EL (cell line): ENCODE data around the gene ODAD4.

Source experiments
- DNase-seq: peaks from one replicate; pipeline ENCODE4 v3.0.0-alpha.2; 2016

Gene ODAD4

DNA sequence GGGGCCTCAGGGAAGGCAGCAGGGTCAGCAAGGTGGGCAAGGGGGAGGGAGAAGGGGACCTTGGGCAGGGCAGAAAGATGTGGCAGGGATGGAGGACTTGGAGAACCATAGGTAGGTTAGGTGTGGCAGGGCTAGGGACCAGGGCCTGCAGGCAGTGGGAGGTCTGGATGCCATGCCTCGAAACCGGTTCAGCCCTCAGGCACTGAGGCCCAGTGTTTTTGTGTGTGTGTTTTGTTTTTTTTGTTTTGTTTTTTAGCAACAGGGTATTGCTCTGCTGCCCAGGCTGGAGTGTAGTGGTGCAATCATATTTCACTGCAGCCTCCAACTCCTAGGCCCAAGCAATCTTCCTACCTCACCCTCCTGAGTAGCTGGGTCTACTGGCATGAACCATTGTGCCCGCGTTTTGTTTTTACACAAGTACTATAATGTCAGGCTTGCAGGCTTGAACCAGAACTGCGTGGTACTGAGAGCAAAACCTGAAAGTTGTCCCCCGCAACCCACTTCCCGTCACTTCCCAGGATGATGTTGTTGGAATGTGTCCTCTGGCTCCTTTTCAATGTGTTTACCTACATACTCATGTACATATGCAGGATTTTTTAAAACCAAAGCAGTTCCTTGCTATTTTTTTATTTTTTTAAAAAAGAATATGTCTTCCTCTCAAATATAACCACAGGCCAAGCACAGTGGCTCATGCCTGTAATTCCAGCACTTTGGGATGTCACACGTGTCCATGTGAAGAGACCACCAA, 12.4 kb downstream of the ODAD4 start:
- no peak for DNase-seq

DNA sequence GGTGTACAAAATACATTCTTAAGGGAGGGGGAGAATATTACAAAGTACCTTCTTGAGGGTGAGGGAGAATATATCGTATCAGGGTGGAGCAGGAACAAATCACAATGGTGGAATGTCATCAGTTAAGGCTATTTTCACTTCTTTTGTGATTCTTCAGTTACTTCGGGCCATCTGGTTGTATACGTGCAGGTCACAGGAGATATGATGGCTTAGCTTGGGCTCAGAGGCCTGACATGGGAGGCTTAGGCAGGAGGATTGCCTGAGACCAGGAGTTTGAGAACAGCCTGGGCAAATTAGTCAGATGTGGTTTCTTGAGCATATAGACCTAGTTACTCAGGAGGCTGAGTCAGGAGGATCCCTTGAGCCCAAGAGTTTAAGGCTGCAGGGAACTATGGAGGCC, 13.1 kb downstream of the ODAD4 start:
- DNase-seq, result no peak

DNA sequence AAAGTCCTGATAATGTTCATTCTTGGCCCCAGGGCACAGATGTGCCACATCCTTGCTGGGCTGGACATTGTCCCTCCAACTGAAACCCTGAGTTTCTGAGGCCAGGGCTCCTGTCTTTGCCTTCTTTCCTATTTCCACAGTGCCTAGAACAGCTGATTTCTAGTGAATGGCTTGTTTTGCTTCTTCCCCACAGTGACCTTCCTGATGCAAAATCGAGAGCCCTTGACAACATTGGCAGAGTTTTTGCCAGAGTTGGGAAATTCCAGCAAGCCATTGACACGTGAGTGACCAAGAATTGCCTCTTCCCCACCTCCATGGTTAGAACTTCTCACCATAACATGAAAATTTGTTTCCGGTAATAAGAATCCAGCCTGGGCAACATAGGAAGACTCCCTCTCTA, 14.5 kb downstream of the ODAD4 start:
- no peak for DNase-seq

DNA sequence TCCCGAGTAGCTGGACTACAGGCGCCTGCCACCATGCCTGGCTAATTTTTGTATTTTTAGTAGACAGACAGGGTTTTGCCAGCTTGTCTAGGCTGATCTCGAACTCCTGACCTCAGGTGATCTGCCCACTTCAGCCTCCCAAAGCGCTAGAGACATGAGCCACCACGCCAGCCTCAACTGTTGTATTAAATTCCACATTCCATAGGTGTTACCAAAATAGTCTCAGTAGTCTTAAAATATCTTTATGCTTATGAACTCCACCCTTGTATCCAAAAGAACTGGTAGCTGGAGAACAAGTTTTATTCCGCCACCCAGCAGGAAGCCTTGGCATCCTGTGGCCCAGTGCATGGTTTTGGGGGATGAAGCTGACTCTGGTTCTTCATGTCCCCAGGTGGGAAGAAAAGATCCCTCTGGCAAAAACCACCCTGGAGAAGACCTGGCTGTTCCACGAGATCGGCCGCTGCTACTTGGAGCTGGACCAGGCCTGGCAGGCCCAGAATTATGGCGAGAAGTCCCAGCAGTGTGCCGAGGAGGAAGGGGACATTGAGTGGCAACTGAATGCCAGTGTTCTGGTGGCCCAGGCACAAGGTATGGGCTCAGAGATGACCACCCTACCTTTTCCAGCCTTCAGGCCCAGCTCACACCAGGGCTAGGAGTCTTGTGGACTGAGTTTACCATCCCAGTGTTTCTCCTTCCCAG, 18.5 kb downstream of the ODAD4 start:
- no peak for DNase-seq

DNA sequence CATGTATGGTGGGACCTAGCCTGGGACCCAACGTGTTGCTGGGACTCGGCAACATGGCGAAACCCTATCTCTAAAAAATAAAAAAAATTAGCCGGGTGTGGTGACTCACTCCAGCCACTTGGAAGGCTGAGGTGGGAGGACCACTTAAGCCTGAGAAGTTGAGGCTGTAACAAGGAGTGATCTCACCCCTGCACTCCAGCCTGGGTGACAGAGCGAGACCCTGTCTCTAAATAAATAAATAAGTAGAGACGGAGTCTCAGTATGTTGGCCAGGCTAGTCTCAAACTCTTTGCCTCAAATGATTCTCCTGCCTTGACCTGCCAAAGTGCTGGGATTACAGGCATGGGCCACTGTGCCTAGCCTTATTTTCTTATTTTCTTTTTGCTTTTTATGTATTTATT, 26.1 kb downstream of the ODAD4 start:
- no peak for DNase-seq

DNA sequence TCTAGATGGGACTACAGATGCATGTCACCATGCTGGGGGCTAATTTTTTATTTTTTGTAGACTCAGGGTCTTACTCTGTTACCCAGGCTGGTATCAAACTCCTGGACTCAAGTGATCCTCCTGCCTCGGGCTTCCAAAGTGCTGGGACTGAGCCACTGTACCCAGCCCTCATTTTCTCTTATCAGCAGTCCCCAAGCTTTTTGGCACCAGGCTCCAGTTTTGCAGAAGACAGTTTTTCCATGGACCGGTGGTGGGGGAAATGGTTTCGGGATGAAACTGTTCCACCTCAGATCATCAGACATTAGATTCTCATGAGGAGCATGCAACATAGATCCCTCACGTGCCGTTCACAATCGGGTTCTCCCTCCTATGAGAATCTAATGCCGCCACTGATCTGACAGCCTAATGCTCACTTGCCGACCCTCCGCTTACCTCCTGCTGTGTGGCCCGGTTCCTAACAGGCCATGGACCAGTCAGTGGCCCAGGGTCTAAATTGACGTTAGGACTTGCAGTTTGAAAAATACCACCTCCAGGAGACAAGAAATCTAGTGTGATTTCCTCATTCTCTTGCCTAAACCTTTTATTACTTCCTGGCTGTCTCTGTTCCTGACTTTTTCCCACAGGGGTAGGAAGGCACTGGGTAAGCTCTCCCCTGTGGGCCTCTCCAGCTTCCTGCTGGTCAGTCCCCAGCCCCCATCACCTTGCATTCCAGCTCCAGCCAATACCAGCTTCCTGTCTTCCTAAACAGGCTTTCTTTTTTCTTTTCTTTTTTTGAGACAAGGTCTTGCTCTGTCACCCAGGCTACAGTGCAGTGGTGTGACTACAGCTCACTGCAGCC, 26.8 kb downstream of the ODAD4 start:
- DNase-seq, result peak; percentile 52

DNA sequence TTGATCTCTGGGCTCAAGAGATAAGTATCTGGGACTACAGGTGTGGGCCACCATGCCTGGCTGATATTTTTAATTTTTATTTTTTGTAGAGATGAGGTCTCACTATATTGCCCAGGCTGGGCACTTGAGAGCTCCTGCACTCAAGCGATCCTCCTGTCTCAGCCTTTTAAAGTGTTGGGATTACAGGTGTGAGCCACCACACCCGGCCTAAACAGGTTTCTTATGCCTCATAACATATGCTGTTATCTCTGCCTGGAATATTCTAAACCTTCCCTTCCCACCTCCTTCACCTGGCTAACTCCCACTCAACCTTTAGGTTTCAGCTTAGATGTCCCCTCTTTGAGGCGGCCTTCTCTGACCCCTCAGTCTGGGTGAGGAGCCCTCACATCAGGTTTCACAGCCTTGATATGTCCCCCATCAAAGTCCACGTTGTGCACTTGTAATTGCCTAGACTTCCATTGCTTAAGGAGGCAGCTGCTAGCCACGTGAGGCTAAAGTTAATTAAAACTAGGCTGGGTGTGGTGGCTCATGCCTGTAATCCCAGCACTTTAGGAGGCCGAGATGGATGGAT, 27.5 kb downstream of the ODAD4 start:
- no peak for DNase-seq

DNA sequence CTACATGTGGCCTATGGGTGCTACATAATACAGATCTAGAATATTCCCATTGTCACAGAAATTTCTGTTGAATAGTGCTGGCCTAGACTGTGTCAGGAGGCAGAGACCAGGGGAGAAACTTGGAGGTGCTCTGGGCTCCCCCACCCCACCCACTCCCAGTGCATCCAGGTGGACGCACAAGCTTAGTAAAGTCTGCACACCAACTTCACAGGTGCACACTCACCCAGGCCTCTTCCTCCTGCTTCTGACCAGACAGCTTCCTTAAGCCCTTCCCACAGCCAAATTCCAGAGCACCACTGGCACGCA, 28.6 kb downstream of the ODAD4 start:
- no peak for DNase-seq

DNA sequence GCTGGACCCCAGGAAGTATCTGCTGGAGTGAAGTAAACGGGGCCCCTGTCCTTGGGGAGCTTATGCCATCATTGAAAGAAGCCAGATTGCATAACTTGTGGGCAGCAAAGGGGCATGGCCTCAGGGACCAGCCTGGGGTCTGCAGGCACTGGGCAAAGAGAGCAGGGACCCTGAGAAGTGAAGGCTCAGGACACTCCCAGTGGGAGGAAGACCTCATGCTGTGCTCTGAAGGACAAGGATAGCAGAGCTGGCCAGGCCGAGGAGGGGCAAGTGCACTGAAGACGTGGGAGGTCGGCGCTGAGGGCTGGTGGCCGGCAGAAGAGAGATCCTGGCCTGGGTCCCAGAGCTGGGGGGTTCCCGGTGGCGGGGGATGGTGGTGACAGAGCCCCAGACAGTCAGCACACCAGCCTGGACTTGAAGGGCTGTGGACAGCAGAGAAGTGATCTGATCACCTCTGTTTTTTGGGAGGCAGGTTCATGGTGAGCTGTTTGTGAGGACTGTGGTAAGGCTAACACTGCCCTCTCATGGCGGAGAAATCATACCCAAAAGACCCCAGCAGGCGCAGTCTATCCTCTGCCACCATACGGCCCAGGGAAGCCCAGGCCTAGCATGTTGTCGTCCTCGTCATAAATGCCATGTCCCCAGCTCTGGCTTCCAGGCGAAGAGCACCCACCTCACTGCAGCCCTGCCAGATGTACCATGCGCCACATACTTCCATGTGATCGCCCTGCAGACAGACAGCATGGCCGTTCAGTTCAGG, 29.1 kb downstream of the ODAD4 start:
- peak; percentile 52 for DNase-seq

DNA sequence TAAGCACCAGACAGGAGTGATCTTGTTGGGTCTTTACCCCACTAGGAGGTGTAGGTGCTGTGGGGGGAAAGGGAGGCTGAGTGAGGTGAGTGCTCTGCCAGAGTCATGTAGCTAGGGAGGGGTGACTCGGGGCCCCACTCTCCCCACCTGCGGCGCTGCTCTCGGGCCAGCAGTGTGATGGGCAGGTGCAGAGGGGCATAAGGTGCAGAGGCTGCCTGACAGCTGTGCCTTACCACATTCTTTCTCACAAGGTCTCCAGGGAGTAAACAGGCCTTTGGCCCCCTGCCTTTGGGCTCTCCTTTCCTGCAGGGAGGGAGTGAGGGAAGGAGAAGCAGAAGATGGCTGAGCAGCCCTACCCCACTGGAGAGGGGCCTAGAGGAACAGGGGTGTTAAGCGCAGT, 31.7 kb downstream of the ODAD4 start:
- DNase-seq, result no peak

DNA sequence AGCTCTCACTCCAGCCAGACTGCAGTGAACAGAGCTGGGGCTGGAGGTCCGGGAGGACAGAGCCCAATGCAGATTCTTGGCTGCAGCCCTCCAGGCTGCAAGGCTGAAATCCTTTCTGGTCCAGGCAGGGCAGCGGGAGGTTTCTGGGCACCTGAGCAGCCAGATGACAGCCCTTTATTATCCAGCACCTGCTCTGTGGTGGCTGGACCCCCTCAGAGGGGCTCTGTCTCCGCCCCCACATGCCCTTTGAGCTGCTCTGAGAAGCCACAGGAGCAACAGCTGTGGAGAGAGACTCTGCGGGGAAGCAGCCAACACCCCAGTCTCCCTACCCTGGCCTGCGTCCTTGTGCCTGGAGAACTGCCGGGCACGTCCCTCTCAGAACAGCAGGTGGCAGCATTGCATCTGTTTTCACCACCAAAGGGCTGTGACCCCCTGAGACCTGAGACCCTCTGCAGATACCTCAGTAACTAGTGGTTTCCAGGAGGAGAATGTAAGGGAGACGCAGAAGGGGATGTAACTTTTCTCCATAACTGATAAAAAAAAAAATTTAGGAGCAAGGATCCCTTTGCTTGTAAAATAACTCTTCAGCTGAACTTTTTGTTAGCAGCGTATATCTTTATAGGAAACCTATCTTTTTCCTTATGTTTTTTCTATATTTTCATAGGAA, 32.5 kb downstream of the ODAD4 start:
- peak; percentile 65 for DNase-seq

DNA sequence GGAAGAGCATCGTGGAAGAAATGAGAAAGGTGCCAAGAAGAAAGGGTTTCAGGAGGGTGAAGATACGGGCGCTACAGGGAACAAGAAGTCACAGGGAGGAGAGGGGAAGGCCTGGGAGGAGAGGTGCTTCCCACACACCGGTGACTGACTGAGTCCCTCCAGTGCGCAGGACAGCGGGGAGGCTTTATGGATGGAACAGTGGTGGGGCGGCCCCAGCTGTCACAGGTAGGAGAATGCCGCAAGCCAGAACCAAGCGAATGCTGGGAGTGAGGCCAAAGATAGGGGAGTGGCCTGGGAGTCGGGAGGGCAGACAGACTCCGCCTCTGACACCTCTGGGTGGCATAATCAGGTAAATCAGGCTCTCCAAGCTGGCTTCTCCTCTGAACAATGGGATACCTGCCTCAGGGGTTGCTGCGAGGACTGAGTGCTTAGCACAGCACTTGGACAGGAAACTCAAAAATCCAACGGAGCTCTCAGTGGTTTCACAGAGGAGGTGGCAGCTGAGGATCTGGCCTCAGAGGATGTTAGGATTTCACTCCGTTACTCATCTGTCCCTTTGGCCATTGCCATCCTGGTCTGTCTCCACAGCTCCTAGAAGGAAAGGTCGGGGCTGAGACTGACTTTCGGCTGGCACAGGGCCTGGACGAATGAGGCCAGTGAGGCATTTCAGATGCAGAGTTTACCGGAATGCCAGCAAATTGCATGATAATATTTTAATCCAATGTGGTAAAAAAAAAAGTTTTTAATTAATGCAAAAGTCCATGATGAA, 35.5 kb downstream of the ODAD4 start:
- peak; percentile 49 for DNase-seq

DNA sequence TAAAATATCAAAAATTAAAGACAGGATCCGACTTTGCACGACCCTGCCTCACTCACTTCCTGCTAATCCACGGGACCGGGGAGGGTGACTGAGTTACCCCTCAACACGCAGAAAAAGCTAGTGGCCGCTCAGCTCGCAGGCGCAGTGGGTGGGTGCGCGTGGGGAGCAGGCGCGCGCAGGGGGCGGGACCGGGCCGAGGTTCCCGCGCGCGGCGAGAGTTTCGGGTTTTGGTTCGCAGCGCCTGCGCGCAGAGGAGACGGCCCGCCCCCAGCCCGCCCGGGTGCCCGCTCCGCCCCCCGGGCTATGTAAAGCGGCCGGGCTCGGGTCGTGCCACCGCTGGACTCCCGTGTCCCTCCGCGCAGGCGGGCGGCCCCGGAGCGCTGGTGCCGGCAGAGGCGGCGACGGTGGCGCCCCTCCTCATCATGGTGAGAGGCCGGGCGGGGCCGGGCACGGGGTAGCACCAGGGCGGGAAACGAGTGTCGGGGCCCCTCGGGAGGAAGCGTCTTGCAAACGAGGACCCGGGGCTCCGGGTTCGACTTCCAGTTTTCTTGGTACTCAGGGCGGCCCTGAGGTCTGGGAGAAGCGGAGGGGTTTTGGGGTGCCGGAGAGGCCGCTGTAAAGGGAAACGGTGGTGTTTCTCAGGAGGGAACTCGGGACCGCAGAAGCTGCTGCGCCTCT, 36.2 kb downstream of the ODAD4 start, which contains the start of gene CNP:
CNP (plus strand) TSS at position 333 of the 678 bp plus-strand sequence; CDS start at position 423, 90 bp downstream.
- DNase-seq, result peak; percentile 91

DNA sequence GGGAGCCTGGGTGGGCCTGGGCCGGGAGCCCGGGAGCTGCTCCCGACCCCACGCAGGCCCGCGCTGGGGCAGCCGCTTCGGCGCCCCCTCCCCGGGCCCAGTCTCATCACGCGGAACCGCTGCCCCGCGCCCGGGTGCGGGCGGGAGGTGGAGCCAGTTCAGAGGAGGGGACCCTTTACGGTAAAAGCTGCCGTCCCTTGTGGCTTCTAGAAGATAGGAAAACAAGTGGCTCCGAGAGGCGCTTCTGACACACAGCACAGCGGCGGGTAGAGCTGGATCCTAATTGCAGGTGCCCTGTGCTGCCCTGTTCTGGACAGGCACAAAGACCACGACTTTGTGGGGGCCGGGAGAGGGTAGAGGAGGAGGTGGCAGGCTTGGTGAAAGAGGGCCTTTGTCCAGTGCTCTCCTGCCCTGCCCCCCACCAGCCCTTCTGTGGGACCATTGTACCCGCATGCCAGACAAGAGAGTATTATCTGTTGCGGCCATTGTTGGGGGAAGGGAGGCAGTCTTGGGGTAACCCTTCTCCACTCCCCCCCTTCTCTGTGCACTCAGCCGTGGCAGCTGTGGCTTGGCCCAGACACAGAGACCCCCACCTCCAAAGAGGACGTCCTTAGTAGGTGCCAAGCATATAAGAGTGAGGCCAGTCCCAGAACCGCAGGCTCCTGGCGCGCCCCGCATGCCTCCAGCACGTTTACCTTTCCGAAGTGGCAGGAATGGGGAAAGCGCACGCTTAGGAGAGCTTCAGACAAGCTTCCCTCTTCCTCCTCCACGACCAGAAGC, 36.9 kb downstream of the ODAD4 start:
- DNase-seq, result peak; percentile 31

DNA sequence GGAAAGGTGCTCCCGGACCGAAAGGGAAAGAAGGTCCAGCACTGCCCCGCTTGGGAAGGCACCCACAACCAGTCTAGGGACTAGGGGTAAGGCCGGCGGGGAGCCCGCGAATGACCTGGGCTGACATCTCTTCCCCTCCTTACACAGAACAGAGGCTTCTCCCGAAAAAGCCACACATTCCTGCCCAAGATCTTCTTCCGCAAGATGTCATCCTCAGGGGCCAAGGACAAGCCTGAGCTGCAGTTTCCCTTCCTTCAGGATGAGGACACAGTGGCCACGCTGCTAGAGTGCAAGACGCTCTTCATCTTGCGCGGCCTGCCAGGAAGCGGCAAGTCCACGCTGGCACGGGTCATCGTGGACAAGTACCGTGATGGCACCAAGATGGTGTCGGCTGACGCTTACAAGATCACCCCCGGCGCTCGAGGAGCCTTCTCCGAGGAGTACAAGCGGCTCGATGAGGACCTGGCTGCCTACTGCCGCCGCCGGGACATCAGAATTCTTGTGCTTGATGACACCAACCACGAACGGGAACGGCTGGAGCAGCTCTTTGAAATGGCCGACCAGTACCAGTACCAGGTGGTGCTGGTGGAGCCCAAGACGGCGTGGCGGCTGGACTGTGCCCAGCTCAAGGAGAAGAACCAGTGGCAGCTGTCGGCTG, 37.6 kb downstream of the ODAD4 start:
- DNase-seq, result no peak

DNA sequence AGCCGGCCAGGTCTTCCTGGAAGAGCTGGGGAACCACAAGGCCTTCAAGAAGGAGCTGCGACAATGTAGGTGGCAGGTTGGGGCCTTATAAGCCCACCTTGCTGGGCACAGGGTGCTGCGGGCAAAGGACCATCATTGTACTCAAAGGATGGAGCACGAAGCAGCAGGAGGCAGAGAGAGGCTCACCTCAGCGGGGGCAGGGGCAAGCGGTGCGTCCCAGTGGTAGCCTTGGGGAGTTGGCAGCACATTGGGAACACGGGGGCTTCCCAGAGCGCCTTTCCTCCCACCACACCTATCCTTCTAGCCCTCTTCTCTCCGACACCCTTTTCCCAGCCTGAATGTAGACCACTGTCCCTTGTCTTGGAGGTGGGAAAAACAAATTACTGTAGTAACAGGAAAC, 38.3 kb downstream of the ODAD4 start:
- no peak for DNase-seq

DNA sequence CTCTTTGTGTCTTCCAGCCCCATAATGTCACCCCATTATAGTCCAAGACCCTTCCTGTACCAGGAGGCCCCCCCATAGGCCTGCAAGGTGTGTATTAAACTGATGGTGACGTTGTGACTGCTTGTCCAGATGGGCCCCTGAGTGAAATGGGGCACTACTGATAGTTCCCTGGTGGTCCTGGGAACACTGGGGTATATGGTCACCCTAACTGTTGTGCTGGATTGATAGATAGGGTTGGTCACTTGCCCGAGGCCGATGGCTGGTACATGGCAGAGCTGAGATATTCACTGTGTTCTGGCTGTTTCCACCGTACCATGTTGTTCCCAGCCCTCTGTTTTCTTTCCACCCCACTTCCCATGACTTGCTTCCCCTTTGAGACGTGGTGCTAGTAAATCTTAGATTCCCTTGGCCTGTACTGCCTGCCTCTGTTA, 40.5 kb downstream of the ODAD4 start:
- no peak for DNase-seq

DNA sequence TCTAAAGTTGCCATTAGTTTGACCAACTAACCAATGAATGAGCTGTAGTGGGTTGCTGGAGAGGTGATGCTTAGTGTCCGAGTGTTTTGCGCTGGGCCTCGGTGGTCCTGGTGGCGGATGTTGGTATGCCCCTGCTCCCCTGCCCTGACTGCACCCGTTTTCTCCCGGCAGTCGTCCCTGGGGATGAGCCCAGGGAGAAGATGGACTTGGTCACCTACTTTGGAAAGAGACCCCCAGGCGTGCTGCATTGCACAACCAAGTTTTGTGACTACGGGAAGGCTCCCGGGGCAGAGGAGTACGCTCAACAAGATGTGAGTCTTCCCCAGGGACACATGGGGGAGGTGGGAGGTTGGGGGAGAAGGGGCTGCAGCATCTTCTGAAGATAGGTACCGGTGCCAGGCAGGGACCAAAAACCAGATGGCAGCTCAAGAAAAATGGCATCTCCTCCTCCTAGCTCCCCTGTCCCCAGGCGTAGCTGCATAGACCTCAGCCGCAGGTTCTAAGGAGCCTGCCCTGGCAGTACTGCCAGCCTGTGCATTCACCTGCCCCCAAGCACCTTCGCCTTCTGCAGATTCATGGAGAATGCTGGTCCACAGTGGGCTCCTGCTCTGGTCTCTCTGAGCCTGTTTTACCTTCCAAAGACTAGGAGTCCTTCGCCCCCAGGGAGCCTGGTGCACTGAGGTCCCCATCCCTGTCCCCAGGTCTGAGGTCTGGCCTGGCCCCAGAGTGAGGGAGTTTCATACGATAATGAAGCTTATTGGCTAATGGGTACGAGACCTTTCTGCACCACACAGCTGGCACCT, 41.5 kb downstream of the ODAD4 start:
- no peak for DNase-seq
